Neural crest cell (in vitro differentiated cells): ENCODE results near the gene FXYD5. TPM values are rescaled to one million over a fixed set of nuclear protein-coding genes. Genes with fewer than 3 reads are reported as not detected.

ENCODE experiments used
- DNase-seq: peaks from one replicate; pipeline ENCODE4 v3.0.0; 2021; ENCODE audit warnings: low read depth, mixed read lengths, low spot score
- H3K27ac Mint-ChIP-seq: one replicate; pipeline ENCODE4 v1.8.0; 2021; ENCODE audit warnings: mild to moderate bottlenecking, mixed read lengths; ENCODE audit not compliant: unreplicated experiment
- H3K27me3 Mint-ChIP-seq: 2 replicates; pipeline ENCODE4 v1.8.0; 2021; ENCODE audit warnings: low read depth, mild to moderate bottlenecking, mixed read lengths
- H3K36me3 Mint-ChIP-seq: 2 replicates; pipeline ENCODE4 v1.8.0; 2021; ENCODE audit warnings: low read depth, mild to moderate bottlenecking, mixed read lengths
- H3K4me1 Mint-ChIP-seq: 2 replicates; pipeline ENCODE4 v1.8.0; 2021; ENCODE audit warnings: mixed read lengths
- H3K4me3 Mint-ChIP-seq: one replicate; pipeline ENCODE4 v1.8.0; 2021; ENCODE audit warnings: mild to moderate bottlenecking, mixed read lengths
- H3K9me3 Mint-ChIP-seq: 2 replicates; pipeline ENCODE4 v1.8.0; 2021; ENCODE audit warnings: mixed read lengths
- total RNA-seq: library from RNA; stranded (reverse); gene quantifications from 2 replicates; pipeline ENCODE4 v1.2.1, GENCODE V29; 2021
- TF ChIP-seq, protein P1 (sequence below): fragments of 200-600 bp; sonication (generic); conservative IDR thresholded peaks from 2 replicates; pipeline ENCODE4 v1.5.0; 2021; ENCODE audit warnings: antibody characterized with exemption, mild to moderate bottlenecking

The FXYD5 gene
- total RNA-seq, 1 donor from 2014 or later = 13.3 TPM

GRCh38 chr19:35159606-35160005 is 5.1 kb downstream of the FXYD5 start:
- Mint-ChIP-seq H3K27me3 (peaks cover 46% of the 10 kb centered on the region), H3K36me3 (peaks cover 13% of the 10 kb centered on the region), H3K9me3 (peaks cover 7% of the 10 kb centered on the region), H3K4me3 (no peak overlapping the region), H3K27ac (no peak overlapping the region), H3K4me1 (peaks cover 11% of the 10 kb centered on the region)
- no peak for DNase-seq
- TF ChIP-seq, protein P1, sequence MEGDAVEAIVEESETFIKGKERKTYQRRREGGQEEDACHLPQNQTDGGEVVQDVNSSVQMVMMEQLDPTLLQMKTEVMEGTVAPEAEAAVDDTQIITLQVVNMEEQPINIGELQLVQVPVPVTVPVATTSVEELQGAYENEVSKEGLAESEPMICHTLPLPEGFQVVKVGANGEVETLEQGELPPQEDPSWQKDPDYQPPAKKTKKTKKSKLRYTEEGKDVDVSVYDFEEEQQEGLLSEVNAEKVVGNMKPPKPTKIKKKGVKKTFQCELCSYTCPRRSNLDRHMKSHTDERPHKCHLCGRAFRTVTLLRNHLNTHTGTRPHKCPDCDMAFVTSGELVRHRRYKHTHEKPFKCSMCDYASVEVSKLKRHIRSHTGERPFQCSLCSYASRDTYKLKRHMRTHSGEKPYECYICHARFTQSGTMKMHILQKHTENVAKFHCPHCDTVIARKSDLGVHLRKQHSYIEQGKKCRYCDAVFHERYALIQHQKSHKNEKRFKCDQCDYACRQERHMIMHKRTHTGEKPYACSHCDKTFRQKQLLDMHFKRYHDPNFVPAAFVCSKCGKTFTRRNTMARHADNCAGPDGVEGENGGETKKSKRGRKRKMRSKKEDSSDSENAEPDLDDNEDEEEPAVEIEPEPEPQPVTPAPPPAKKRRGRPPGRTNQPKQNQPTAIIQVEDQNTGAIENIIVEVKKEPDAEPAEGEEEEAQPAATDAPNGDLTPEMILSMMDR = no peak

GRCh38 chr19:35160629-35161433 is 6.3 kb downstream of the FXYD5 start:
- Mint-ChIP-seq H3K27ac (no peak overlapping the region), H3K27me3 (peaks cover 34% of the 10 kb centered on the region), H3K9me3 (peaks cover 10% of the 10 kb centered on the region), H3K36me3 (peaks cover 18% of the 10 kb centered on the region), H3K4me1 (peaks cover 4% of the 10 kb centered on the region), H3K4me3 (no peak overlapping the region)
- DNase-seq = no peak
- TF ChIP-seq, protein P1 = no peak

DNA sequence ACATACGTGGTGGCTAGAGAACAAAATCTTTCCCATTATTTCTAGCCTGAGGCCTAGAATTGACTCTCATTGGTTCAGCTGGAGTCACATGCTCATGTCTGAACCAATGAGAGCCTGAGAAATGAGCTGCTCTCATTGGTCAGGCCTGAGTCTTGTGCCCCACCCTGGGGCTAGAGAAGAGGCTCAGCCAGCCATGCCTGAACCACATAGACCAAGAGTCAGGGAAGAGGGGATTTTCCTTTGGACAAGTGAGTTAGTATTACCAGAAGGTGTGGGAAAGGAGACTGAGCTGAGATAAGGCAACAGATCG is 6.9 kb downstream of the FXYD5 start:
- peaks cover 4% of the 10 kb centered on the region for H3K4me1 Mint-ChIP-seq
- TF ChIP-seq, protein P1 = no peak
- no peak for DNase-seq
- peaks cover 28% of the 10 kb centered on the region for H3K27me3 Mint-ChIP-seq
- H3K9me3 Mint-ChIP-seq = peaks cover 10% of the 10 kb centered on the region
- H3K27ac Mint-ChIP-seq = no peak overlapping the region
- no peak overlapping the region for H3K4me3 Mint-ChIP-seq
- H3K36me3 Mint-ChIP-seq = peaks cover 22% of the 10 kb centered on the region

- H3K4me3 Mint-ChIP-seq = no peak overlapping the region
- TF ChIP-seq, protein P1 = no peak
- H3K4me1 Mint-ChIP-seq = peaks cover 4% of the 10 kb centered on the region
- H3K9me3 Mint-ChIP-seq = peaks cover 10% of the 10 kb centered on the region
- H3K27me3 Mint-ChIP-seq = peaks cover 15% of the 10 kb centered on the region
- DNase-seq = no peak
- no peak overlapping the region for H3K27ac Mint-ChIP-seq
- peaks cover 25% of the 10 kb centered on the region for H3K36me3 Mint-ChIP-seq
Observed at GRCh38 chr19:35162471-35163326, 8.2 kb downstream of the FXYD5 start.

GRCh38 chr19:35164418-35164817 is 9.9 kb downstream of the FXYD5 start:
- H3K4me3 Mint-ChIP-seq = no peak overlapping the region
- peaks cover under 1% of the 10 kb centered on the region for H3K4me1 Mint-ChIP-seq
- DNase-seq = no peak
- no peak overlapping the region for H3K27ac Mint-ChIP-seq
- TF ChIP-seq, protein P1 = no peak
- H3K27me3 Mint-ChIP-seq = peaks cover 1% of the 10 kb centered on the region
- peaks cover 25% of the 10 kb centered on the region for H3K36me3 Mint-ChIP-seq
- peaks cover 10% of the 10 kb centered on the region for H3K9me3 Mint-ChIP-seq
